ENCODE data around the gene MPC1.

The MPC1 gene

GRCh38 chr6:166382933-166383801, at the start of gene MPC1:
Gene MPC1 (minus strand): TSS chr6:166382940. CDS start chr6:166382876, 64 bp downstream.
- peak; percentile 95 for DNase-seq (ENCODE audit: low spot score)

GRCh38 chr6:166430269-166430668, 47.5 kb upstream of the MPC1 start:
- DNase-seq (ENCODE audit: low spot score) = no peak

- DNase-seq (ENCODE audit: low spot score) = no peak
Observed at GRCh38 chr6:166424431-166424830, 41.7 kb upstream of the MPC1 start.

GRCh38 chr6:166423781-166424180, 41.0 kb upstream of the MPC1 start:
- DNase-seq (ENCODE audit: low spot score) = no peak

GRCh38 chr6:166423051-166423745, 40.5 kb upstream of the MPC1 start:
- DNase-seq (ENCODE audit: low spot score) = no peak

GRCh38 chr6:166422201-166422940, 39.6 kb upstream of the MPC1 start:
- DNase-seq (ENCODE audit: low spot score) = no peak

DNA sequence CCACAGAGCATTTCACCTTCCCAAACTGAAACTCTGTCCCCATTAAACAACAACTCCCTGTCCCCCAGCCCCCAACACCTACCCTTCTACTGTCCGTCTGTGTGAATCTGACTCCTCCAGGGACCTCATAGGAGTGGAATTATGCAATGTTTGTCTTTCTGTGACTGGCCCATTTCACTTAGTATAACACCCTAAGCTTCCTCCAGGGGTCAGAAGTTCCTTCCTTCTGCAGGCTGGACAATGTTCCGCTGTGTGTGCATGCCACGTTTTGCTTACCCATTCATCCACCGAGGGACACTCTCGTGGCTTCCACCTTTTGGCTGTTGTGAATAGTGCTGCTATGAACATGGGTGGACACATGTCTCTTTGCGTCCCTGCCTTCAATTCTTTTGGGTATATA, 37.6 kb upstream of the MPC1 start:
- DNase-seq (ENCODE audit: low spot score) = no peak

- DNase-seq (ENCODE audit: low spot score) = no peak
Observed at GRCh38 chr6:166419717-166420116, 37.0 kb upstream of the MPC1 start.

- DNase-seq (ENCODE audit: low spot score) = no peak
Observed at GRCh38 chr6:166419286-166419685, 36.5 kb upstream of the MPC1 start.

DNA sequence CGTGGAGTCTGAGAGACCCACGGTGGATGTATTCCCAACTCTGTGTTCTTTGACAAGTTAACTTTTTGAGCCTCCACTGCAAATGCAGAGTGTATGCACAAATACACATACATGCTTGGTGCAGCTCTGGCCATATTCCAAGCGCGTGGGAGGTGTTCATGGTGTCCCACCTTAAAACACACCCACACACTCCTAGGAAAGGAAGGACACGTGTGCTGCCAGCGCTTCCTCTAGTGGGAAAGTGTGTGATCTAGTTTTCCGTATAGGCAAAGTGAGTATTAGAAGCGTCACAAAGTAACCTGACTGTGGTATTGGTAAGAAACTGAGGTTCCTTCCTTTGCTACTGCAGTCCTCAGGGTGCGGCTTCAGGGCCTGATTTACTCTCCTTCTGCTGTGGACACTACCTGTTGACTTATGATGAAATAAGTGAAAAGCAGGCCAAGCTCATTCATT, 36.0 kb upstream of the MPC1 start:
- no peak for DNase-seq (ENCODE audit: low spot score)

- no peak for DNase-seq (ENCODE audit: low spot score)
Observed at GRCh38 chr6:166417285-166417691, 34.5 kb upstream of the MPC1 start.

DNA sequence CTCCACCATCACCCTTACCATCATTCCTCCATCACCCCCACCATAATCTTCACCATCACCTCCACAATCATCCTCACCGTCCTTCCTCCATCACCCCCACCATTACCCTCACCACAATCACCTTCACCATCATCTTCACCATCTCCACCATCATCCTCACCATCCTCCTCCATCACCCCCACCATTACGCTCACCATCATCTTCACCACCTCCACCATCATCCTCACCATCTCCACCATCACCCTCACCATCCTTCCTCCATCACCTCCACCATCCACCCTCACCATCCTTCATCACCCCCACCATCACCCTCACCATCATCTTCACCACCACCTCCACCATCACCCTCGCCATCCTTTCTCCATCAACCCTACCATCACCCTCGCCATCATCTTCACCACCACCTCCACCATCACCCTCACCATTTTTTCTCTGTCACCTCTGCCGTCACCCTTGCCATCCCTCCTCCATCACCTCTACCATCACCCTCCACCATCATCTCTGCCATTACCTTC, 33.1 kb upstream of the MPC1 start:
- no peak for DNase-seq (ENCODE audit: low spot score)

GRCh38 chr6:166415306-166415705, 32.6 kb upstream of the MPC1 start:
- no peak for DNase-seq (ENCODE audit: low spot score)

- DNase-seq (ENCODE audit: low spot score) = no peak
Observed at GRCh38 chr6:166413491-166413951, 30.8 kb upstream of the MPC1 start.

- no peak for DNase-seq (ENCODE audit: low spot score)
Observed at GRCh38 chr6:166412911-166413384, 30.2 kb upstream of the MPC1 start.

GRCh38 chr6:166412156-166412910, 29.6 kb upstream of the MPC1 start:
- DNase-seq (ENCODE audit: low spot score) = no peak

DNA sequence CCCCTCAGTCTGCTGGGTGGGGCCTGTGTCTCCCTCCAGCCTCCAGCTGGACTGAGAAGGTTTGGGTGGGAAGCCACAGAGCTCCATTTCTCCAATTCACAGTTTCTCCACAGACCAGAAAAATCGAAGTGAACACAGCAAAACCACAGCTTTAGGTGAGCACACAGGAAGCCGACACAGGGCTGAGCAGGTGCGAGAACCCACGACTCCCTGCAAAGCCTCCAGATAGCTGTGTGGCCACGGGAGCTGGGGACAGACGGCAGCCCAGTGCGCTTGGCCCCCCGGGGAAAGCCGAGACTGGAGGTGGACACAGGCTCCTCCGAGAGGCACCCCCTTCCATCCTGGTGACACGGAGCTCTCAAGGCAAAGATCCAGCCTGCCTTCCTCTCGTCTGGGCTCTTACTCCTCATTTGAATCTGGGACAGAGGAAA, 29.0 kb upstream of the MPC1 start:
- DNase-seq (ENCODE audit: low spot score) = no peak

DNA sequence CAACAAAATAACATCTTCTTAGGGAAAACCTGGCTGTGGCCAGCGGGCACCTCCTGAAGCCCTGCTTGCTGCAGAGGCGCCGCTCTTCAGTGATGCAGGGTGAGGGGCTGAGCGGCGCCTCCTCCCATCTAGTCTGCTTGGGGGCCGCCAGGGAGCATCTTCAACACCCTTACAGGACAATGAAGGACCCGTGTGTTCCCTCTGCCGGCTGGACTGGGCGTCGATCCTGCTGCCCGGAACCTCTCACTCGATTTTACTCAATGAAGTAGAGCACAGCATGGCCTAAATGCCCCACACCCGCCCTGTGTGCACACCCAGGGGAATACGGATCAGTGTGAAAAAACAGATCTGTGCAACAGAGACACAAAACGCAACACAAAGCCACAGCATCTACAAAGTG, 28.5 kb upstream of the MPC1 start:
- DNase-seq (ENCODE audit: low spot score) = no peak

GRCh38 chr6:166410426-166410935, 27.7 kb upstream of the MPC1 start:
- DNase-seq (ENCODE audit: low spot score) = no peak

- DNase-seq (ENCODE audit: low spot score) = no peak
Observed at GRCh38 chr6:166408936-166409755, 26.4 kb upstream of the MPC1 start.

Measured in hematopoietic multipotent progenitor cell treated with erythropoietin and hydrocortisone succinate and interleukin-3 and kit ligand, for 15 days (in vitro differentiated cells).